Gastrocnemius medialis (tissue), 4 donors: ENCODE results near the gene EYA4.

Experiments
- POLR2A ChIP-seq, 2 donors: fragments of 450-650 bp; IDR thresholded peaks; one replicate each; pipeline ENCODE4 v1.6.1; 2017; ENCODE audit warnings: antibody characterized with exemption in 2 of 2, mild to moderate bottlenecking in 2 of 2, moderate library complexity in 2 of 2
- TF ChIP-seq, protein P1 (sequence below), 5 experiments: fragments of 450-650 bp in 3 of 5; fragments of 200-600 bp in 2 of 5; sonication (generic) in 2 of 5; IDR thresholded peaks in 4 of 5; conservative IDR thresholded peaks in 1 of 5; 1 replicate in 4 of 5; 2 replicates in 1 of 5; pipeline ENCODE4 v1.5.1; 2016 to 2019; ENCODE audit warnings: antibody characterized with exemption in 5 of 5, mild to moderate bottlenecking in 3 of 5, moderate library complexity in 3 of 5

DNA sequence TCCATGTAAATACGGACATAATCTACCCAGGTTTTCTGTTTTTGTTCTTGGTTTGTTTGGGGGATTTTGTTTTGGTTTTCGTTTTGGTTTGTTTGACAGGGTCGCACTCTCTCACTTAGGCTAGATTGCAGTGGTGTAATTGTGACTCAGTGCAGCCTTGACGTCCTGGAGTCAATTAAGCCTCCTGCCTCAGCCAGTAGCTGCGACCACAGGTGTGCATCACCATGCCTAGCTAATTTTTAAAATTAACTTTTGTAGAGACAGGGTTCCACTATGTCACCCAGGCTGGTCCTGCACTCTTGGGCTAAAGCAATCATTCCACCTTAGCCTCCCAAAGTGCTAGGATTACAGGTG, 37.8 kb upstream of the EYA4 start:
- TF ChIP-seq, protein P1, sequence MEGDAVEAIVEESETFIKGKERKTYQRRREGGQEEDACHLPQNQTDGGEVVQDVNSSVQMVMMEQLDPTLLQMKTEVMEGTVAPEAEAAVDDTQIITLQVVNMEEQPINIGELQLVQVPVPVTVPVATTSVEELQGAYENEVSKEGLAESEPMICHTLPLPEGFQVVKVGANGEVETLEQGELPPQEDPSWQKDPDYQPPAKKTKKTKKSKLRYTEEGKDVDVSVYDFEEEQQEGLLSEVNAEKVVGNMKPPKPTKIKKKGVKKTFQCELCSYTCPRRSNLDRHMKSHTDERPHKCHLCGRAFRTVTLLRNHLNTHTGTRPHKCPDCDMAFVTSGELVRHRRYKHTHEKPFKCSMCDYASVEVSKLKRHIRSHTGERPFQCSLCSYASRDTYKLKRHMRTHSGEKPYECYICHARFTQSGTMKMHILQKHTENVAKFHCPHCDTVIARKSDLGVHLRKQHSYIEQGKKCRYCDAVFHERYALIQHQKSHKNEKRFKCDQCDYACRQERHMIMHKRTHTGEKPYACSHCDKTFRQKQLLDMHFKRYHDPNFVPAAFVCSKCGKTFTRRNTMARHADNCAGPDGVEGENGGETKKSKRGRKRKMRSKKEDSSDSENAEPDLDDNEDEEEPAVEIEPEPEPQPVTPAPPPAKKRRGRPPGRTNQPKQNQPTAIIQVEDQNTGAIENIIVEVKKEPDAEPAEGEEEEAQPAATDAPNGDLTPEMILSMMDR (IDR thresholded peaks at IDR 0.05 in 4 of 5, conservative IDR thresholded peaks at IDR 0.05 in 1 of 5) = no peak
- TF ChIP-seq POLR2A (IDR thresholded peaks at IDR 0.05) = no peak
